SU-DHL-6 (cell line): Measurements from ENCODE around the gene P2RX3.

ENCODE experiments used
- H2AFZ ChIP-seq: fragments of 200-600 bp; sonication (generic); 2 replicates; pipeline ENCODE4 v1.6.1; 2014; ENCODE audit warnings: low read depth, mild to moderate bottlenecking, moderate library complexity, mixed read lengths, antibody characterized with exemption, low read length; ENCODE audit not compliant: severe bottlenecking
- H3F3A ChIP-seq: fragments of 200-600 bp; shearing (Covaris generic); 2 replicates; pipeline ENCODE4 v1.6.0; 2016; ENCODE audit warnings: antibody characterized with exemption, mild to moderate bottlenecking; ENCODE audit not compliant: insufficient read depth
- H3K27ac ChIP-seq: fragments of 200-600 bp; sonication (generic); 2 replicates; pipeline ENCODE4 v1.5.1; 2016; ENCODE audit warnings: low read depth, mild to moderate bottlenecking, low read length, moderate library complexity, mixed read lengths
- H3K27me3 ChIP-seq: fragments of 200-600 bp; sonication (generic), shearing (Covaris generic); 2 replicates; pipeline ENCODE4 v1.6.0; 2014; ENCODE audit warnings: mild to moderate bottlenecking, low read length
- H3K36me3 ChIP-seq: fragments of 200-600 bp; sonication (generic); 2 replicates; pipeline ENCODE4 v1.6.1; 2014; ENCODE audit warnings: mild to moderate bottlenecking, low read length, mixed read lengths
- H3K4me2 ChIP-seq: fragments of 300-600, 200-600 bp; shearing (Covaris generic), sonication (generic); 2 replicates; pipeline ENCODE4 v1.6.0; 2014; ENCODE audit warnings: low read length, low read depth, mild to moderate bottlenecking; ENCODE audit not compliant: poor library complexity, severe bottlenecking
- H3K4me3 ChIP-seq: fragments of 200-600 bp; sonication (generic); 2 replicates; pipeline ENCODE4 v1.5.1; 2014; ENCODE audit warnings: antibody characterized with exemption, low read length, mild to moderate bottlenecking, mixed read lengths; ENCODE audit not compliant: insufficient read depth, poor library complexity, severe bottlenecking
- H3K79me2 ChIP-seq: fragments of 200-600 bp; sonication (generic); 2 replicates; pipeline ENCODE4 v1.6.1; 2014; ENCODE audit warnings: mild to moderate bottlenecking, low read length, moderate library complexity; ENCODE audit not compliant: insufficient read depth
- H3K9ac ChIP-seq: fragments of 200-600 bp; sonication (generic); 2 replicates; pipeline ENCODE4 v1.7.0; 2014; ENCODE audit warnings: mild to moderate bottlenecking, low read length
- H3K9me2 ChIP-seq: fragments of 200-600 bp; sonication (generic); replicated peaks from 2 replicates; pipeline ENCODE4 v1.6.1; 2014; ENCODE audit warnings: low read length; ENCODE audit not compliant: insufficient read depth
- H3K9me3 ChIP-seq: fragments of 200-600 bp; sonication (generic); 2 replicates; pipeline ENCODE4 v1.6.1; 2014; ENCODE audit warnings: low read length, mixed read lengths; ENCODE audit not compliant: insufficient read depth
- H4K20me1 ChIP-seq: fragments of 200-600 bp; sonication (generic); 2 replicates; pipeline ENCODE4 v1.6.1; 2014; ENCODE audit warnings: low read depth, mild to moderate bottlenecking, antibody characterized with exemption, low read length, moderate library complexity, mixed read lengths
- CTCF ChIP-seq: fragments of 200-600 bp; sonication (generic); IDR thresholded peaks from one replicate; pipeline ENCODE4 v1.5.1; 2017; ENCODE audit warnings: antibody characterized with exemption, mild to moderate bottlenecking, low read length, moderate library complexity; ENCODE audit not compliant: insufficient read depth, poor library complexity, severe bottlenecking
- EZH2phosphoT487 ChIP-seq: fragments of 200-600 bp; sonication (generic), shearing (Covaris generic); conservative IDR thresholded peaks from 2 replicates; pipeline ENCODE4 v1.6.1; 2018; ENCODE audit warnings: mild to moderate bottlenecking, antibody characterized with exemption, low read length, moderate library complexity, mixed read lengths

Gene P2RX3

DNA sequence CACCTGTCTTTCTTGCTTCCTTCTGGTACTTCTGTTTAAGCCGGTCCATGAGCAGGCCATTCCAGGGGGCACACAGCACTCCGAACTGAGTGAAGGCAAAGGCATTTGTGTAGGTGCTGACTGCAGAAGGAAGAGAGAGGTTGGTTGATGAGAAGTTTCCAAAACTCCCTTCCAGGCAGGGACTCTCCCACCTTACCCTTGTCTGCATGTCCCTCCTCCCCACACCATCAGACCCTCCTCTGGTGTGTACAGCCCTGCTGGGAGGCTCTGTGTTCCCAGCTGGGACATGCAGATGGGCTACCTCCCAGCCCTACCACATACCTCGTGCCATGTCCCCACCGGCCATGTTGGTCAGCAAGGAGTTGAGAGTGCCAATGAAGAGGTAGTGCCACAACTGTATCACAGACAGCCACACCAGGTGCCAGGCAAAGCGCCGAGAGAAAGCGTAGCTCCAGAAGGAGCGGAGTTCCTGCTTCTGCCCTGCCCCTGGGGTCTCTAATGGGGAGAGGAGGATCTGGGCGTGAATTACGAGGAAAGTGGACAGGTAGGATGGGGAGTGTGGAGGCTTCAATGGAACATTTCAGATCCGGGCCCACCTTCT, 76.6 kb downstream of the P2RX3 start:
- H3K9me3 ChIP-seq = no peaks in the 10 kb centered on the region
- H3K9ac ChIP-seq = no peak overlapping the region
- no peaks in the 10 kb centered on the region for H3K9me2 ChIP-seq
- peaks cover 70% of the 10 kb centered on the region for H3K36me3 ChIP-seq
- TF ChIP-seq EZH2phosphoT487 (no peak), CTCF (no peak)
- H3F3A ChIP-seq = no peaks in the 10 kb centered on the region; the same call in 1 of the 2 replicates
- peaks cover 6% of the 10 kb centered on the region; the same call in 1 of the 2 replicates for H3K79me2 ChIP-seq
- no peaks in the 10 kb centered on the region; the same call in 1 of the 2 replicates for H4K20me1 ChIP-seq
- H3K4me3 ChIP-seq = no peak overlapping the region
- H3K27ac ChIP-seq = no peak overlapping the region
- no peaks in the 10 kb centered on the region for H3K27me3 ChIP-seq
- no peak overlapping the region for H3K4me2 ChIP-seq
- H2AFZ ChIP-seq = no peak overlapping the region

DNA sequence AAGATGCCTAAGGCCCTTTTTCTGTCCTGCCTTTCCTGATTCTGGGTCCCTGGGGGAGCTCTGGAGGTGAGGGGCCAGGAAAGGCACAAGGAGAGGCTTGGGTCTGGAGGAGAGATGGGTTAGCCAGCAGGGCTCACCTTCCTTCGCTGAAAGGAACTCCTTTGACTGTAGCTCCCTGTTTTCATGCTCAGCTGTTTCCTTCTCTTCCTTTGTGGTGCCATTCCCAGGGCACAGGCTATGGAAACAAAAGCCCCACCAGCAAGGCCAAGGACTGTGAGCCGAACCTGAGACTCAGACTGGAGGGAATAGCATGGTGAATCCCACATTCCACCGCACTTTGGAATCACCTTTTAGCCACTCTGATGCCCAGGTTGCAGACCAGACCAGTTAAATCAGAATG, 78.3 kb downstream of the P2RX3 start:
- Histone ChIP-seq H2AFZ (no peak overlapping the region), H3K4me2 (no peak overlapping the region), H3K79me2 (peaks cover 15% of the 10 kb centered on the region; the same call in 1 of the 2 replicates), H4K20me1 (no peaks in the 10 kb centered on the region; the same call in 1 of the 2 replicates), H3K36me3 (peaks cover 70% of the 10 kb centered on the region), H3K4me3 (no peak overlapping the region), H3K9ac (no peak overlapping the region), H3K27ac (no peak overlapping the region), H3K9me2 (no peaks in the 10 kb centered on the region), H3K9me3 (no peaks in the 10 kb centered on the region), H3F3A (no peaks in the 10 kb centered on the region; the same call in 1 of the 2 replicates), H3K27me3 (no peaks in the 10 kb centered on the region)
- no peak for TF ChIP-seq EZH2phosphoT487
- TF ChIP-seq CTCF = no peak

DNA sequence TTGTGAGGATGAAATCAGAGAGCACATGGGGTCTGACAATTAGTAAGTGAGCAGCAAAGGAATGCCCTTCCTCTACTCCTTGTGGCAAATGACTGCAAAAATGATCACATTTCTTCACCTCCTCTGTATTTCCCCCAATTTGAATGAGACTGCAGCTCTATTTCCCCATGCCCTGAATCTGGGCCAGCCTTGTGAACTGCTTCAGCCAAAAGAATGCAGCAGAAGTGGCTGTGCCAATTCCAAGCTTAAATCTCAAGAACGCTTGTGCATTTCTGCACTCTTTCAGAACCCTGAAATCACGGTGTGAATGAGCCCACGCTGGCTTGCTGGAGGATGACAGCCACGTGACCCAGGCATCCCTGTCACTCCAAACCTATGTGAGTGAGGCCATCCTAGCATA, 78.9 kb downstream of the P2RX3 start:
- Histone ChIP-seq H3K9ac (no peak overlapping the region), H3K9me3 (no peaks in the 10 kb centered on the region), H3K36me3 (peaks cover 71% of the 10 kb centered on the region), H4K20me1 (no peaks in the 10 kb centered on the region; the same call in 1 of the 2 replicates), H3F3A (no peaks in the 10 kb centered on the region; the same call in 1 of the 2 replicates), H3K4me2 (no peak overlapping the region), H3K27me3 (no peaks in the 10 kb centered on the region), H3K9me2 (no peaks in the 10 kb centered on the region), H2AFZ (no peak overlapping the region), H3K27ac (no peak overlapping the region), H3K79me2 (peaks cover 21% of the 10 kb centered on the region), H3K4me3 (no peak overlapping the region)
- no peak for TF ChIP-seq CTCF
- TF ChIP-seq EZH2phosphoT487 = no peak
